ENCODE results near the gene PROK2.

The PROK2 gene

DNA sequence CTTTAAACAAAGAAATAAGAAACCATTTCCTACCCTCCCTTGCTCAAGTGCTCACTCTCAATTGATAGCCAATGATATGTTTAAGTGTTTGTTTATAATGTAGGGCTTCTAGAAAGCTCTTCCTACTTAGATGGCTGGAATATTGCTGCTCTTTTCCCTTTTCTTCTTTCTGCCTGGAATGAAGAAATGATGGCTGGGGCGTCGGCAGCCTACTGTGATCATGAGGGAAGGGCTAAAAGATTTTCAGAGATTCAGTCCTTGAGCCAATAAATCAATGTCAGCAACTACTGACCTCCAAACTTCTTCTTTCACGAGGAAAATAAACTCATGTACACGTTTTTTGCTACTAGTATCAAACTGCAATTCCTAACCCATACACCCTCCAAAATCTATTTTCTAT lies 33.3 kb downstream of the PROK2 start:
- Histone ChIP-seq H3K9ac (ENCODE audit: low read length) (no peak overlapping the region), H4K12ac (ENCODE audit: low read depth, low read length) (no peak overlapping the region), H2BK12ac (ENCODE audit: low read length) (no peak overlapping the region), H3K27me3 (ENCODE audit: insufficient read depth, low read length) (peaks cover 37% of the 10 kb centered on the region), H2BK120ac (ENCODE audit: insufficient read depth, low read length, poor library complexity) (no peak overlapping the region), H3K23ac (ENCODE audit: low read length) (no peak overlapping the region), H3K79me1 (ENCODE audit: low read length) (no peaks in the 10 kb centered on the region), H3K36me3 (ENCODE audit: control insufficient read depth in 1 of 2, insufficient read depth in 2 of 2, low read length in 2 of 2) (no peaks in the 10 kb centered on the region), H3K4ac (ENCODE audit: low read depth, low read length) (no peak overlapping the region), H3K14ac (ENCODE audit: low read length) (no peak overlapping the region), H2AK5ac (ENCODE audit: low read length) (no peak overlapping the region), H3K4me1 (ENCODE audit: control insufficient read depth in 1 of 2, insufficient read depth in 2 of 2, low read length in 2 of 2) (peaks cover 0 to 7% of the 10 kb centered on the region in 2 experiments), H3K79me2 (ENCODE audit: control insufficient read depth, insufficient read depth, low read length, poor library complexity) (no peaks in the 10 kb centered on the region), H2AFZ (ENCODE audit: insufficient read depth, low read length, poor library complexity) (no peak overlapping the region), H4K8ac (ENCODE audit: low read depth, low read length) (no peak overlapping the region), H3K4me3 (ENCODE audit: low read depth, low read length) (no peak overlapping the region), H4K91ac (ENCODE audit: low read depth, low read length) (no peak overlapping the region), H3K9me3 (ENCODE audit: insufficient read depth, low read depth, low read length) (peaks cover 6% of the 10 kb centered on the region), H2BK5ac (ENCODE audit: low read depth, low read length, poor library complexity) (no peak overlapping the region), H3K4me2 (ENCODE audit: low read length) (no peak overlapping the region), H3K18ac (ENCODE audit: low read length) (no peak overlapping the region), H3K27ac (ENCODE audit: low read depth, low read length) (no peak overlapping the region)
- 100% methylated on average over 1 of the region's 4 CpGs for WGBS (ENCODE audit: extremely low coverage, insufficient coverage, insufficient read length)
- no peak for DNase-seq

DNA sequence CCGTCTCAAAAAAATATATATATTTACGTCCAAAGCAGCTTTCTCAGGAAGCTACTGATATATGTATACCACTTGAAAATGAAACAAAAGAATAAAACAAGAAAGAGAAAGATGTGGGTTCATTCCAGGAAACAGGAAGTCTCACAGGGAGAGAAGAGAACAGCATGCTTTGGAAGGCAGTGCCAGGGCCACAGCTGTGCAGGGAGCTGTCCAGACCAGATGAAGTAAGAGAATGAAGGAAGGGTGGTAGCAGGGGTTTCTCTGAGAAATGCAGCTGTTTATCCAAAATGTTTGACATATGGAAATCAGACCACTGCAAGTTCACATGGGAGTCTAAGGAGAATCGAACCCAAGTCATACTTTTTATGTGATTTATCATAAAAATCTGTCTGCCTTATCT lies 40.2 kb downstream of the PROK2 start:
- no peak overlapping the region for H3K14ac ChIP-seq (ENCODE audit: low read length)
- no peak overlapping the region for H4K8ac ChIP-seq (ENCODE audit: low read depth, low read length)

DNA sequence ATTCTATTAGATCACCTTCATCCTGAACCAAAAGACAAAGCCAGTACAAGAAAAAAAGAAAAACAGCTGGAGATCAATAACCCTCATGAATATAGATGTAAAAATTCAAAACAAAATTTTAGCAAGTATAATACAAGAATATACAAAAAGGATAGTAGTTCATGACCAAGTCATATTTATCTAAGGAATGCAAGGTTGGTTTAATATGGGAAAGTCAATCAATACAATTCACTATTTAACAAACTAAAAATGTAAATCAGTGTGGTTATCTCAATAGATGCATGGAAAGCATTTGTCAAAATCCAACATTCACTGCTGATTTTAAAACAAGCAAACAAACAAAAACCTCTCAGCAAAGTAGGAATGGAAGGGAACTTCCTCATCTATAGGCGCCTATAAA lies 42.3 kb downstream of the PROK2 start:
- Histone ChIP-seq H2BK120ac (ENCODE audit: insufficient read depth, low read length, poor library complexity) (no peak overlapping the region), H3K4me3 (ENCODE audit: low read depth, low read length) (no peak overlapping the region), H3K36me3 (ENCODE audit: control insufficient read depth in 1 of 2, insufficient read depth in 2 of 2, low read length in 2 of 2) (no peaks in the 10 kb centered on the region), H2BK12ac (ENCODE audit: low read length) (no peak overlapping the region), H2BK5ac (ENCODE audit: low read depth, low read length, poor library complexity) (no peak overlapping the region), H3K4me2 (ENCODE audit: low read length) (no peak overlapping the region), H3K27me3 (ENCODE audit: insufficient read depth, low read length) (no peaks in the 10 kb centered on the region), H3K79me2 (ENCODE audit: control insufficient read depth, insufficient read depth, low read length, poor library complexity) (no peaks in the 10 kb centered on the region), H3K4ac (ENCODE audit: low read depth, low read length) (no peak overlapping the region), H4K91ac (ENCODE audit: low read depth, low read length) (no peak overlapping the region), H3K27ac (ENCODE audit: low read depth, low read length) (no peak overlapping the region), H4K12ac (ENCODE audit: low read depth, low read length) (no peak overlapping the region), H2AFZ (ENCODE audit: insufficient read depth, low read length, poor library complexity) (no peak overlapping the region), H3K23ac (ENCODE audit: low read length) (no peak overlapping the region), H3K4me1 (ENCODE audit: control insufficient read depth in 1 of 2, insufficient read depth in 2 of 2, low read length in 2 of 2) (no peaks in the 10 kb centered on the region), H3K9me3 (ENCODE audit: insufficient read depth, low read depth, low read length) (no peaks in the 10 kb centered on the region), H2AK5ac (ENCODE audit: low read length) (no peak overlapping the region), H3K14ac (ENCODE audit: low read length) (no peak overlapping the region), H3K79me1 (ENCODE audit: low read length) (no peaks in the 10 kb centered on the region), H3K9ac (ENCODE audit: low read length) (no peak overlapping the region), H4K8ac (ENCODE audit: low read depth, low read length) (no peak overlapping the region), H3K18ac (ENCODE audit: low read length) (no peak overlapping the region)
- DNase-seq = no peak
- no CpG with 5 or more reads among the region's 1 CpG for WGBS (ENCODE audit: extremely low coverage, insufficient coverage, insufficient read length)

More for the DNA sequence above, 40.2 kb downstream of the PROK2 start:
- Histone ChIP-seq H2BK12ac (ENCODE audit: low read length) (no peak overlapping the region), H2BK5ac (ENCODE audit: low read depth, low read length, poor library complexity) (no peak overlapping the region), H3K4ac (ENCODE audit: low read depth, low read length) (no peak overlapping the region), H2AFZ (ENCODE audit: insufficient read depth, low read length, poor library complexity) (no peak overlapping the region), H4K91ac (ENCODE audit: low read depth, low read length) (no peak overlapping the region), H3K9ac (ENCODE audit: low read length) (no peak overlapping the region), H3K18ac (ENCODE audit: low read length) (no peak overlapping the region), H3K23ac (ENCODE audit: low read length) (no peak overlapping the region), H3K27ac (ENCODE audit: low read depth, low read length) (no peak overlapping the region), H3K4me3 (ENCODE audit: low read depth, low read length) (no peak overlapping the region), H3K79me2 (ENCODE audit: control insufficient read depth, insufficient read depth, low read length, poor library complexity) (no peaks in the 10 kb centered on the region), H3K27me3 (ENCODE audit: insufficient read depth, low read length) (no peaks in the 10 kb centered on the region), H3K79me1 (ENCODE audit: low read length) (no peaks in the 10 kb centered on the region), H3K4me1 (ENCODE audit: control insufficient read depth in 1 of 2, insufficient read depth in 2 of 2, low read length in 2 of 2) (no peaks in the 10 kb centered on the region), H3K9me3 (ENCODE audit: insufficient read depth, low read depth, low read length) (no peaks in the 10 kb centered on the region), H2AK5ac (ENCODE audit: low read length) (no peak overlapping the region), H2BK120ac (ENCODE audit: insufficient read depth, low read length, poor library complexity) (no peak overlapping the region), H4K12ac (ENCODE audit: low read depth, low read length) (no peak overlapping the region), H3K36me3 (ENCODE audit: control insufficient read depth in 1 of 2, insufficient read depth in 2 of 2, low read length in 2 of 2) (no peaks in the 10 kb centered on the region), H3K4me2 (ENCODE audit: low read length) (no peak overlapping the region)
- WGBS (ENCODE audit: extremely low coverage, insufficient coverage, insufficient read length) = no CpG with 5 or more reads among the region's 3 CpGs
- DNase-seq = no peak

DNA sequence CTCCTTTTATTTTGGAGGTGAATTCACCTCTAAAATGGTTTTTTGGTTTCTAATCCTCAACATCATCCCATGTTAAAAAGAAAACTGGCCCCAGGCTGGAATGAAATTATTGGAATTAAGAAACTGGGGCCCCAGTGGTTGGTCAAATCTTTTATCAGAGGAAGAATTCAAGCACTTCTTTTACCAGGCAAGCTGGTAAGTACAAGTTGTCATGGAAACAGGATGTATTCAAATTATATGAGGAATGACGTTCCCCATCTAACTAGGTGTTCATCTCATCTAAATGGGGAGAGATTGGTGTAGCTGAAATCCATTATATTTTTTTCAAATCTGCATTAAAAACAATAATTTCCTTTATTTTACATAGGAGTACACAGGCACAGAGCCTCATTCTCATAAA lies 50.1 kb downstream of the PROK2 start:
- DNase-seq = no peak
- WGBS (ENCODE audit: extremely low coverage, insufficient coverage, insufficient read length) = no CpG with 5 or more reads among the region's 1 CpG
- H3K9me3 ChIP-seq (ENCODE audit: insufficient read depth, low read depth, low read length) = no peaks in the 10 kb centered on the region

More for the DNA sequence above, 50.1 kb downstream of the PROK2 start:
- H3K27ac ChIP-seq (ENCODE audit: low read depth, low read length) = no peak overlapping the region
- no peak overlapping the region for H4K91ac ChIP-seq (ENCODE audit: low read depth, low read length)
- H3K18ac ChIP-seq (ENCODE audit: low read length) = no peak overlapping the region
- H2BK120ac ChIP-seq (ENCODE audit: insufficient read depth, low read length, poor library complexity) = no peak overlapping the region
- H3K36me3 ChIP-seq (ENCODE audit: control insufficient read depth in 1 of 2, insufficient read depth in 2 of 2, low read length in 2 of 2) = no peaks in the 10 kb centered on the region
- no peak overlapping the region for H3K9ac ChIP-seq (ENCODE audit: low read length)
- no peaks in the 10 kb centered on the region for H3K27me3 ChIP-seq (ENCODE audit: insufficient read depth, low read length)
- no peak overlapping the region for H4K12ac ChIP-seq (ENCODE audit: low read depth, low read length)
- peaks cover 3% of the 10 kb centered on the region in 2 experiments for H3K4me1 ChIP-seq (ENCODE audit: control insufficient read depth in 1 of 2, insufficient read depth in 2 of 2, low read length in 2 of 2)
- no peak overlapping the region for H3K4me2 ChIP-seq (ENCODE audit: low read length)
- no peak overlapping the region for H2BK5ac ChIP-seq (ENCODE audit: low read depth, low read length, poor library complexity)
- no peak overlapping the region for H2AK5ac ChIP-seq (ENCODE audit: low read length)
- no peak overlapping the region for H2BK12ac ChIP-seq (ENCODE audit: low read length)
- no peak overlapping the region for H2AFZ ChIP-seq (ENCODE audit: insufficient read depth, low read length, poor library complexity)
- no peak overlapping the region for H3K4ac ChIP-seq (ENCODE audit: low read depth, low read length)
- H3K14ac ChIP-seq (ENCODE audit: low read length) = no peak overlapping the region
- no peak overlapping the region for H3K4me3 ChIP-seq (ENCODE audit: low read depth, low read length)
- H3K79me1 ChIP-seq (ENCODE audit: low read length) = no peaks in the 10 kb centered on the region
- no peak overlapping the region for H4K8ac ChIP-seq (ENCODE audit: low read depth, low read length)
- no peak overlapping the region for H3K23ac ChIP-seq (ENCODE audit: low read length)
- no peaks in the 10 kb centered on the region for H3K79me2 ChIP-seq (ENCODE audit: control insufficient read depth, insufficient read depth, low read length, poor library complexity)

All from trophoblast cell (in vitro differentiated cells and primary cell).